BLaER1 treated with 17β-estradiol and CSF1 and Interleukin-3, amounts not matched to agents 10 nM and 100 nM (cell line): ENCODE results near the gene TBC1D14.
"Not testable (repeated sequence)": the region's sequence is repeated elsewhere in the genome, so short reads cannot be mapped to it uniquely, and the experiment has no call there.

ENCODE experiments used
- H3K27ac ChIP-seq, 11 experiments: shearing (Covaris generic); formaldehyde crosslinking; 2 replicates each; pipeline ENCODE4 v1.8.1; 2022
- H3K27me3 ChIP-seq, 11 experiments: shearing (Covaris generic); formaldehyde crosslinking; 2 replicates each; pipeline ENCODE4 v1.8.1; 2022
- H3K36me3 ChIP-seq, 11 experiments: shearing (Covaris generic); formaldehyde crosslinking; 2 replicates each; pipeline ENCODE4 v1.8.1; 2022
- H3K4me1 ChIP-seq, 10 experiments: shearing (Covaris generic); formaldehyde crosslinking; 2 replicates each; pipeline ENCODE4 v1.8.1; 2022
- H3K4me2 ChIP-seq, 11 experiments: shearing (Covaris generic); formaldehyde crosslinking; 2 replicates each; pipeline ENCODE4 v1.8.1; 2022
- H3K4me3 ChIP-seq, 10 experiments: shearing (Covaris generic); formaldehyde crosslinking; 2 replicates each; pipeline ENCODE4 v1.8.1; 2022
- H3K9ac ChIP-seq, 11 experiments: shearing (Covaris generic); formaldehyde crosslinking; 2 replicates each; pipeline ENCODE4 v1.8.1; 2022
- H3K9me3 ChIP-seq, 11 experiments: shearing (Covaris generic); formaldehyde crosslinking; replicated peaks in 1 of 11; 2 replicates each; pipeline ENCODE4 v1.8.1; 2022
- H4K20me1 ChIP-seq, 11 experiments: shearing (Covaris generic); formaldehyde crosslinking; 2 replicates each; pipeline ENCODE4 v1.8.1; 2022
- Cebpa-rat ChIP-seq, 11 experiments: shearing (Covaris generic); IDR thresholded peaks; 2 replicates each; pipeline ENCODE4 v1.8.1; 2022

TBC1D14 gene

DNA sequence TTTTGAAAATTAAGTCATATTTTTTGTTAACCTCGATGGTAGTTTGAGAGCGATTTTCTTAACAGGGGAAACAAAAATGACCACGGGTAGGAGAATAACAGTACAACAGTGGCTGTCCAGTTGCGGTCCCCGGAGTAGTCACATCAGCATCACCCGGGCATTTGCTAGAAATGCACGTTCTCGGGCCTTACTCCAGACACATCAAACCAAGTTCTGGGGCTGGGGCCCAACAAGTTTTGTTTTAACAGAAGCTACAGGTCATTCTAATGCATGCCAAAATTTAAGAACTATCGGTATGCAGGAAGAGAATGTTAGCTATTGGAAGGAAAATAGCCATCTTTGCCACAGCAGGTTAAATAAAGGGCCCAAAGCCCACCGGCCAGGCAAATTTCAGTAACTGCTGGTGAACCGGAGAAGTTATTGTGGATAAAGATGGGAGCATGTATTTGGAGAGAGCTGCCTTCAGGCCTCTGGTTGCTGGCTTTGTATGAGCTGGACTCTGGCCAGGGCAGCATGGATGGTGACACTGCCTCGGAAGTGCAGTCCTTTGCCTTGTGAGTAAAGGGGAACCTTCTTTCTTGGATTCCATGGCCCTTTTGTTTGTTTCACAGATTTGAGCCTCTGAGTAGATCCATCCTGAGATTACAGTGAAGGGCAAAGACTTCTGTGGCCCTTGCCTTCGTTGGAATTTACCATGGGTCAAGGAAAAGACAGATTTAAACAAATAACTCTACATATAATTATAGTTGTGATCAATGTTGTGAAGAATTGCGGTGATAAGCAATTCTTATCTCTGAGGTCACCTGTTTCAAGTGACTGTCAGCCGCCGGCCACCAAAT is 62.1 kb downstream of the TBC1D14 start:
- Histone ChIP-seq H3K36me3 (peaks cover 65 to 96% (median 86%) of the 10 kb centered on the region in 11 experiments), H3K9me3 (peaks cover 0 to 4% (median 0%) of the 10 kb centered on the region in 11 experiments; a peak in 4 of 22 replicates), H3K9ac (peak overlapping the region in 7 of 11 experiments; percentile 0 to 34 (median 25); a peak in 6 of 22 replicates), H3K27me3 (no peaks in the 10 kb centered on the region), H3K4me1 (peaks cover 65 to 88% (median 83%) of the 10 kb centered on the region in 10 experiments), H3K4me3 (no peak overlapping the region), H4K20me1 (peaks cover 14 to 100% (median 98%) of the 10 kb centered on the region in 11 experiments), H3K4me2 (peak overlapping the region; percentile 17 to 87 (median 74); a peak in 19 of 22 replicates), H3K27ac (peak overlapping the region in 10 of 11 experiments; percentile 7 to 64 (median 30); a peak in 10 of 22 replicates)
- TF ChIP-seq Cebpa-rat (IDR thresholded peaks at IDR 0.05) = no peak

GRCh38 chr4:6972375-6972650 is 62.7 kb downstream of the TBC1D14 start:
- peak overlapping the region; percentile 17 to 87 (median 74); a peak in 17 of 22 replicates for H3K4me2 ChIP-seq
- no peak for TF ChIP-seq Cebpa-rat (IDR thresholded peaks at IDR 0.05)
- H3K27ac ChIP-seq = peak overlapping the region in 10 of 11 experiments; percentile 6 to 55 (median 20); a peak in 11 of 22 replicates

GRCh38 chr4:6972911-6973310 is 63.3 kb downstream of the TBC1D14 start:
- H3K4me2 ChIP-seq = peak overlapping the region in 7 of 11 experiments; percentile 63 to 87 (median 75); a peak in 13 of 22 replicates
- H3K9ac ChIP-seq = peak overlapping the region in 6 of 11 experiments; percentile 0 to 34 (median 7); a peak in 2 of 22 replicates
- H3K4me3 ChIP-seq = no peak overlapping the region
- H3K27ac ChIP-seq = peak overlapping the region in 5 of 11 experiments; percentile 6 to 55 (median 41); a peak in 5 of 22 replicates
- no peaks in the 10 kb centered on the region for H3K27me3 ChIP-seq
- peaks cover 0 to 4% (median 0%) of the 10 kb centered on the region in 11 experiments; a peak in 4 of 22 replicates for H3K9me3 ChIP-seq
- H3K4me1 ChIP-seq = peaks cover 53 to 77% (median 72%) of the 10 kb centered on the region in 10 experiments
- peaks cover 59 to 86% (median 77%) of the 10 kb centered on the region in 11 experiments for H3K36me3 ChIP-seq
- no peak for TF ChIP-seq Cebpa-rat (IDR thresholded peaks at IDR 0.05)
- peaks cover 10 to 90% (median 86%) of the 10 kb centered on the region in 11 experiments for H4K20me1 ChIP-seq

More at GRCh38 chr4:6972375-6972650, 62.7 kb downstream of the TBC1D14 start:
- Histone ChIP-seq H3K36me3 (peaks cover 65 to 92% (median 83%) of the 10 kb centered on the region in 11 experiments), H3K4me3 (no peak overlapping the region), H3K4me1 (peaks cover 59 to 83% (median 78%) of the 10 kb centered on the region in 10 experiments), H3K9me3 (peaks cover 0 to 4% (median 0%) of the 10 kb centered on the region in 11 experiments; a peak in 4 of 22 replicates), H3K27me3 (no peaks in the 10 kb centered on the region), H3K9ac (peak overlapping the region in 6 of 11 experiments; percentile 0 to 34 (median 26); a peak in 6 of 22 replicates), H4K20me1 (peaks cover 14 to 96% (median 92%) of the 10 kb centered on the region in 11 experiments)

DNA sequence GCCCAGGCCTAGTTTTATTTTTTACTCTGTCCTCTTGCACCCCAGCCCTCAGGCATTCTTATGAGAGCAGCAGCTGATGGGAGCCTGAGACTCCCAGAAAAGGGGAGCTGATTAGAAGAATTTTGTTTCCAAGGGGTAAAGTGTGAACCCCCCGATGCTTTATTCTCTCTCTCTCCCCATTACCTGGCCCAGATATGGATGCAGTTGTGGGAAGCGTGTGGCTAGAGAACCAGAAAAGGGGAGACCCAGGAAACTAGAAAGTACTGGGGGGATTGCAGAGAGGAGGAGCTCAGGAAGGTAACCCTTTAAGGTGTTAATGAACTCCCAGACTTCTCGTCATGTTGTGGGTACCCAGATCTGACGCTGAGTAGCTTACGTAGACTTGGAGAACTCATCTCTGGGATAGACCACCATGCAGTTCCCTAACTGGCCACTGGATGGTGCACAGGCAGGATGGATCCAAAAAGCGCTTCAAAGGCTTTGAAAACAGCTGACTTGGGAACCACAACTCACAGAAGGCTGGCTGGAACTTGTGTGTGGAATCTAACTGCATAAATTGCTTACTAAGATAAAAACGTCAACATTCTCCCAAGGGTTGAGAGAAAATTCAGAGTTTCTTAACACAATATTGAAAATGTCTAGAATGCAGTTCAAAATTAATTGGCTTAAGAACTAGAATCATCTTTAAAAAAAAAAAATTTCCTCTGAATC is 64.7 kb downstream of the TBC1D14 start:
- TF ChIP-seq Cebpa-rat (IDR thresholded peaks at IDR 0.05) = no peak
- peaks cover 0 to 4% (median 0%) of the 10 kb centered on the region in 11 experiments; a peak in 4 of 22 replicates for H3K9me3 ChIP-seq
- H3K27ac ChIP-seq = peak overlapping the region in 3 of 11 experiments; percentile 8 to 50 (median 47); a peak in 4 of 22 replicates
- H3K4me3 ChIP-seq = no peak overlapping the region
- H4K20me1 ChIP-seq = peaks cover 9 to 84% (median 79%) of the 10 kb centered on the region in 11 experiments
- peaks cover 56 to 80% (median 70%) of the 10 kb centered on the region in 11 experiments for H3K36me3 ChIP-seq
- H3K4me1 ChIP-seq = peaks cover 40 to 63% (median 58%) of the 10 kb centered on the region in 10 experiments
- no peak overlapping the region; a peak in 2 of 22 replicates for H3K9ac ChIP-seq
- no peaks in the 10 kb centered on the region for H3K27me3 ChIP-seq
- peak overlapping the region; percentile 12 to 68 (median 27); a peak in 13 of 22 replicates for H3K4me2 ChIP-seq

DNA sequence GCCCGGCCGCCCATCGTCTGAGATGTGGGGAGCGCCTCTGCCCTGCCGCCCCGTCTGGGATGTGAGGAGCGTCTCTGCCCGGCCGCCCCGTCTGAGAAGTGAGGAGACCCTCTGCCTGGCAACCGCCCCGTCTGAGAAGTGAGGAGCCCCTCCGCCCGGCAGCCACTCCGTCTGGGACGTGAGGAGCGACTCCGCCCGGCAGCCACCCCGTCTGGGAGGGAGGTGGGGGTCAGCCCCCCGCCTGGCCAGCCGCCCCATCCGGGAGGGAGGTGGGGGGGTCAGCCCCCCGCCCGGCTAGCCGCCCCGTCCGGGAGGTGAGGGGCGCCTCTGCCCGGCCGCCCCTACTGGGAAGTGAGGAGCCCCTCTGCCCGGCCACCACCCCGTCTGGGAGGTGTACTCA is 68.2 kb downstream of the TBC1D14 start:
- H3K36me3 ChIP-seq = peaks cover 48 to 80% (median 64%) of the 10 kb centered on the region in 11 experiments
- peaks cover 9 to 84% (median 67%) of the 10 kb centered on the region in 11 experiments; a peak in 21 of 22 replicates for H4K20me1 ChIP-seq

DNA sequence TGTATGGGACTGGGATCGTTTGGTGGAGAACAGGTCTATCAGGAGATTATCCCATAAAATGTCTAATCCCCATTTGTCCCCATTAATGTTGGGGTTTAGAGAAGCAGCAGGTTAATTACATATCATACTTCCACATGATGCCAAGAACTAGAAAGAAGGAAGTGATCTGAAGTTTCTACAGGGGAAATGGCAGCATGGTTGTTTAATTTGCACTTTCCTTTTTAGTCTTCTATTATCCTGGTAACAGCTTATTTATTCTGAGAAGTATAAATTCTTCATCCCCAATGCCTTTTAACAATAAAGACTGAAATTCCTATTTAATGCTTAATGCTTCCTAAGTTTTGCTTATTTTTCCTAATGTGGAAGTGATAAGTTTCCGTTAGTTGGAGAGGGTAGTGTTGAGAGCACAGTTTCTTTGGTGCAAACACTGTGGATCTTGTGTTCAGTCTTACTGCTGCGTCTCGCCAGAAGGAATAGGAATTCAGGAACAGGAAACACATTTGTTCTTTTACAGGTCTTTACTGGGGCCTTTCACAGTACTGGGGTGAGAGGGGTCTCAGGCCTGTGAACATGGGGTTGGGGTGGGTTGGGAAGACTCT is 74.0 kb downstream of the TBC1D14 start:
- H3K27me3 ChIP-seq = no peaks in the 10 kb centered on the region
- H3K27ac ChIP-seq = peak overlapping the region; percentile 20 to 92 (median 59); a peak in 17 of 22 replicates
- peak overlapping the region in 5 of 10 experiments; percentile 22 to 85 (median 59); a peak in 6 of 20 replicates for H3K4me3 ChIP-seq
- peaks cover 47 to 99% (median 85%) of the 10 kb centered on the region in 11 experiments for H4K20me1 ChIP-seq
- H3K9ac ChIP-seq = peak overlapping the region in 10 of 11 experiments; percentile 62 to 92 (median 86); a peak in 16 of 22 replicates
- no peak for TF ChIP-seq Cebpa-rat (IDR thresholded peaks at IDR 0.05)
- peaks cover 52 to 70% (median 64%) of the 10 kb centered on the region in 10 experiments for H3K4me1 ChIP-seq
- peak overlapping the region; percentile 94 to 99 (median 97) for H3K4me2 ChIP-seq
- H3K36me3 ChIP-seq = peaks cover 18 to 64% (median 37%) of the 10 kb centered on the region in 11 experiments
- no peaks in the 10 kb centered on the region for H3K9me3 ChIP-seq

More for the DNA sequence above, 68.2 kb downstream of the TBC1D14 start:
- not testable (repeated sequence) for H3K4me2 ChIP-seq, H3K27ac ChIP-seq, H3K27me3 ChIP-seq, H3K9ac ChIP-seq, H3K9me3 ChIP-seq, H3K4me3 ChIP-seq
- peaks cover 18 to 47% (median 30%) of the 10 kb centered on the region in 10 experiments for H3K4me1 ChIP-seq

- peaks cover 58 to 99% (median 91%) of the 10 kb centered on the region in 11 experiments for H4K20me1 ChIP-seq
- peak overlapping the region in 9 of 10 experiments; percentile 28 to 85 (median 70); a peak in 16 of 20 replicates for H3K4me3 ChIP-seq
- peak overlapping the region; percentile 75 to 92 (median 87); a peak in 20 of 22 replicates for H3K9ac ChIP-seq
- no peaks in the 10 kb centered on the region for H3K9me3 ChIP-seq
- no peak for TF ChIP-seq Cebpa-rat (IDR thresholded peaks at IDR 0.05)
- H3K4me2 ChIP-seq = peak overlapping the region; percentile 94 to 99 (median 97)
- no peaks in the 10 kb centered on the region for H3K27me3 ChIP-seq
- H3K4me1 ChIP-seq = peaks cover 64 to 82% (median 76%) of the 10 kb centered on the region in 10 experiments
- peak overlapping the region in 10 of 11 experiments; percentile 25 to 92 (median 62); a peak in 17 of 22 replicates for H3K27ac ChIP-seq
- H3K36me3 ChIP-seq = peaks cover 21 to 64% (median 37%) of the 10 kb centered on the region in 11 experiments; a peak in 21 of 22 replicates
Observed at GRCh38 chr4:6984612-6985425, 75.2 kb downstream of the TBC1D14 start.
